GM23248 (cell line): ENCODE measurements around the gene HRH3. TPM values are rescaled to one million over a fixed set of nuclear protein-coding genes. Genes with fewer than 3 reads are reported as not detected.

Experiments used
- DNase-seq: peaks from one replicate; pipeline ENCODE4 v3.0.0-alpha.2; 2015
- H2AFZ ChIP-seq: fragments of 200-600 bp; sonication (generic); 2 replicates; pipeline ENCODE4 v1.6.1; 2016; ENCODE audit warnings: antibody characterized with exemption
- H3F3A ChIP-seq: fragments of 200-600 bp; sonication (generic); 2 replicates; pipeline ENCODE4 v1.6.1; 2016; ENCODE audit warnings: mild to moderate bottlenecking, antibody characterized with exemption, mixed run types; ENCODE audit not compliant: insufficient read depth
- H3K27ac ChIP-seq: fragments of 200-600 bp; sonication (generic); 2 replicates; pipeline ENCODE4 v1.5.1; 2016; ENCODE audit warnings: mild to moderate bottlenecking
- H3K27me3 ChIP-seq: fragments of 200-600 bp; sonication (generic); replicated peaks from 2 replicates; pipeline ENCODE4 v1.6.1; 2016; ENCODE audit warnings: mild to moderate bottlenecking; ENCODE audit not compliant: insufficient read depth
- H3K36me3 ChIP-seq: fragments of 200-600 bp; sonication (generic); 2 replicates; pipeline ENCODE4 v1.6.1; 2016; ENCODE audit warnings: low read depth, mild to moderate bottlenecking
- H3K4me1 ChIP-seq: fragments of 200-600 bp; sonication (generic); 2 replicates; pipeline ENCODE4 v1.6.1; 2016; ENCODE audit warnings: mild to moderate bottlenecking; ENCODE audit not compliant: insufficient read depth
- H3K4me2 ChIP-seq: fragments of 200-600 bp; sonication (generic); one replicate; pipeline ENCODE4 v1.6.1; 2016; ENCODE audit warnings: mild to moderate bottlenecking; ENCODE audit not compliant: unreplicated experiment
- H3K4me3 ChIP-seq: fragments of 200-600 bp; sonication (generic); 2 replicates; pipeline ENCODE4 v1.5.1; 2016; ENCODE audit warnings: mild to moderate bottlenecking
- H3K79me2 ChIP-seq: fragments of 200-600 bp; sonication (generic); 2 replicates; pipeline ENCODE4 v1.6.1; 2016; ENCODE audit warnings: mild to moderate bottlenecking; ENCODE audit not compliant: insufficient read depth
- H3K9ac ChIP-seq: fragments of 200-600 bp; sonication (generic); 2 replicates; pipeline ENCODE4 v1.6.1; 2016; ENCODE audit warnings: mild to moderate bottlenecking
- H3K9me2 ChIP-seq: fragments of 200-600 bp; sonication (generic); 2 replicates; pipeline ENCODE4 v1.6.1; 2016; ENCODE audit warnings: mixed run types, mild to moderate bottlenecking, moderate library complexity; ENCODE audit not compliant: insufficient read depth
- H3K9me3 ChIP-seq: fragments of 200-600 bp; sonication (generic); one replicate; pipeline ENCODE4 v1.6.1; 2017; ENCODE audit warnings: low read depth
- H4K20me1 ChIP-seq: fragments of 200-600 bp; sonication (generic); 2 replicates; pipeline ENCODE4 v1.6.0; 2016; ENCODE audit not compliant: insufficient read depth
- EZH2 ChIP-seq: fragments of 200-600 bp; sonication (generic); IDR thresholded peaks from 2 replicates; pipeline ENCODE4 v1.6.1; 2018; ENCODE audit warnings: antibody characterized with exemption, mild to moderate bottlenecking; ENCODE audit not compliant: insufficient read depth, poor library complexity, severe bottlenecking
- EZH2phosphoT487 ChIP-seq: fragments of 200-600 bp; sonication (generic); IDR thresholded peaks from 2 replicates; pipeline ENCODE4 v1.6.1; 2018; ENCODE audit warnings: antibody characterized with exemption, moderate library complexity, mild to moderate bottlenecking, low read depth; ENCODE audit not compliant: insufficient read depth
- WGBS, 2 experiments: methylation state at CpG; one replicate each; pipeline ENCODE4 v1.1.6; 2015 to 2017; ENCODE audit warnings: low lambda C conversion rate in 2 of 2, low coverage in 1 of 2; ENCODE audit errors: missing lambda C conversion rate in 2 of 2; 5-methylcytosine and 5-hydroxymethylcytosine counted together
- in situ Hi-C: fragments of 300-500 bp; cut with MboI; formaldehyde crosslinking; loops from 2 replicates; pipeline ENCODE4 v1.15.0; 2020
- polyA plus RNA-seq: library from polyadenylated mRNA; unstranded; fragments of >200 nt; fragmentation: Nextera tagmentation; extraction: Ambion mirVana; gene quantifications from 2 replicates; pipeline ENCODE4 v1.2.1, GENCODE V29; 2016
- total RNA-seq: library from RNA; depleted of rRNA; stranded (reverse); fragments of >200 nt; shearing (Covaris generic); gene quantifications from 2 replicates; pipeline ENCODE4 v1.2.3, GENCODE V29; 2014

The HRH3 gene
- total and polyA plus RNA-seq, 2 experiments from 2014 or later = not detected

DNA sequence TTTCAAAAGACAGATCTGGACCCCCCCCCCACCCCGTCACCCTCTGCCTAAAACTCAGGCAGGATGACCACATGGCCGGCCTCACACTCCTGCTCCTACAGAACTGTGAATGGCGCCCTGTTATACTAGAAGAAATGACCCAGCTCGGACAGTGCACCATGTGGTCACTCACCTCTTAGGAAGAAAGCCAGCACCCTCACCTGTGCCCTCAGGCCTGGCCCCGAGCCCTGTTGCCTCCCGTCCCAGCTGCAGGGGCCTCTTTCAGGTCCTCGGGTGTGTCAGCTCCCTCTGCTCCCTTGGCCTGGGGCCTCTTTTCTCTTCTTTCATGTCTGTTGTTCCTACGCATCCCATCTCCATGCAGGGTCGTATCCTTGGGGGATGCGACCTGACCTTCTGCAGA lies 42.0 kb upstream of the HRH3 start:
- Histone ChIP-seq H3K27me3 (no peaks in the 10 kb centered on the region), H3K79me2 (peaks cover 28% of the 10 kb centered on the region), H2AFZ (no peak overlapping the region), H3K9ac (no peak overlapping the region), H3K4me1 (peaks cover 12% of the 10 kb centered on the region), H3K36me3 (peaks cover 5% of the 10 kb centered on the region; the same call in 1 of the 2 replicates), H3F3A (peaks cover 12% of the 10 kb centered on the region), H3K27ac (no peak overlapping the region), H4K20me1 (peaks cover 9% of the 10 kb centered on the region; the same call in 1 of the 2 replicates), H3K9me3 (no peaks in the 10 kb centered on the region), H3K9me2 (no peaks in the 10 kb centered on the region), H3K4me3 (no peak overlapping the region), H3K4me2 (no peak overlapping the region)
- in situ Hi-C loops = no loop called here
- 94% methylated on average over 9 to 10 of the region's 10 CpGs for WGBS, 2 experiments
- no peak for DNase-seq
- TF ChIP-seq EZH2 (no peak), EZH2phosphoT487 (no peak)

DNA sequence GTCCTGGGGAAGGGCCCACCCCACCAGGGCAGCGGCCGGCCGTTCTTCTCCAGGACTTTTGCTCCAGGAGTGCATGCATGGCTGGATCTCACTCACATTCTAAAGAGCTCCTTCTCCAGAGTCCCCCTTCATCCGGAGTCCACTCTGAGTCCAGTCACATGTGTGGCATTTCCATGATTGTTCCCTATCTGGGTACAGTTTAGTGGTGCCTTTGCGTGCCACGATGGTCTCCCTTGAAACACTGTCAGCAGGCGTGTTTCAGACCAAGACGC lies 39.2 kb upstream of the HRH3 start:
- in situ Hi-C loops = no loop called here
- Histone ChIP-seq H3K4me1 (peaks cover 12% of the 10 kb centered on the region), H3K9me3 (no peaks in the 10 kb centered on the region), H3K79me2 (peaks cover 55% of the 10 kb centered on the region), H3K4me2 (no peak overlapping the region), H3K9me2 (no peaks in the 10 kb centered on the region), H3K27ac (peak overlapping the region; percentile 29; the same call in 1 of the 2 replicates), H4K20me1 (peaks cover 13% of the 10 kb centered on the region; the same call in 1 of the 2 replicates), H3K36me3 (no peaks in the 10 kb centered on the region), H3K27me3 (no peaks in the 10 kb centered on the region), H2AFZ (no peak overlapping the region), H3K9ac (no peak overlapping the region), H3F3A (peaks cover 12% of the 10 kb centered on the region), H3K4me3 (no peak overlapping the region)
- WGBS, 2 experiments = 84 to 85% methylated on average over 8 of the region's 8 CpGs
- DNase-seq = no peak
- TF ChIP-seq EZH2 (no peak), EZH2phosphoT487 (no peak)

- Histone ChIP-seq H3K4me3 (0 out of 2 replicates have a peak overlapping the region, but pooled peaks have one; percentile 15), H3K27me3 (no peaks in the 10 kb centered on the region), H3F3A (peaks cover 12% of the 10 kb centered on the region), H3K9me3 (no peaks in the 10 kb centered on the region), H3K4me1 (peaks cover 12% of the 10 kb centered on the region), H3K27ac (peak overlapping the region; percentile 65), H2AFZ (no peak overlapping the region), H3K79me2 (peaks cover 60% of the 10 kb centered on the region), H3K36me3 (no peaks in the 10 kb centered on the region), H3K4me2 (peak overlapping the region; percentile 63), H3K9me2 (no peaks in the 10 kb centered on the region), H4K20me1 (peaks cover 13% of the 10 kb centered on the region; the same call in 1 of the 2 replicates), H3K9ac (peak overlapping the region; percentile 36)
- WGBS, 2 experiments = 40 to 41% methylated on average over 20 of the region's 20 CpGs
- TF ChIP-seq EZH2phosphoT487 (no peak), EZH2 (no peak)
- in situ Hi-C loops = no loop called here
- DNase-seq = peak; percentile 95
These were observed 38.6 kb upstream of the HRH3 start for GRCh38 chr20:62258499-62259293.

DNA sequence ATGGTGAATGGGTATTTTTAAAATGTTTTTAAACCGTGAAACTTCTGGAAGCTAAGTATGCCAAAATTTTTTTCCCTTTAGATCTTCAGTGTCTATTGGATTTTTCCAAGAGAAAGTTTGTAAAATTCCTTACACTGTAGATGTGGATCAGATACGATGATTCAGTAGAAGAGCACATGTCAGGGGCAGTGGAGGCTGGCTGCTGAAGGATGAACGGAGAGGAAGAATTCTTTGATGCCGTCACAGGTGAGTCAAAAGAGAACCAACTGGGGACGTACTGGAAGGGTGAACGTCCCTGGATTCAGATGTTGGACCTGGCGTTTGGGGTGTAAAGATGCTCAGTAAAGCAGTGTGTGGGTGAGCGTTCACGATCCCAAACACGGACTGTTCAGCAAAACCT lies 35.9 kb upstream of the HRH3 start:
- Histone ChIP-seq H3K4me3 (no peak overlapping the region), H3K27ac (no peak overlapping the region), H3K9me2 (no peaks in the 10 kb centered on the region), H3K4me1 (peaks cover 12% of the 10 kb centered on the region), H3K9ac (no peak overlapping the region), H3K36me3 (no peaks in the 10 kb centered on the region), H3F3A (peaks cover 12% of the 10 kb centered on the region), H3K27me3 (no peaks in the 10 kb centered on the region), H4K20me1 (peaks cover 13% of the 10 kb centered on the region; the same call in 1 of the 2 replicates), H3K4me2 (no peak overlapping the region), H2AFZ (no peak overlapping the region), H3K79me2 (peaks cover 88% of the 10 kb centered on the region), H3K9me3 (no peaks in the 10 kb centered on the region)
- TF ChIP-seq EZH2 = no peak
- no peak for TF ChIP-seq EZH2phosphoT487
- 85 to 86% methylated on average over 10 of the region's 10 CpGs for WGBS, 2 experiments
- no peak for DNase-seq
- in situ Hi-C loops = no loop called here
